Activated CD4-positive, alpha-beta T cell treated with anti-CD3 and anti-CD28 coated beads, Interleukin-2, amount 10 ng/mL, durations not matched to agents 7 days and 5 days (primary cell): ENCODE measurements around the gene CYS1. TPM values are rescaled to one million over a fixed set of nuclear protein-coding genes. Genes with fewer than 3 reads are reported as not detected.

ENCODE experiments used
- CTCF ChIA-PET: fragments of 350-600 bp; sonication (Branson Sonifier 250); formaldehyde crosslinking; loops from one replicate; lab custom pipeline; 2021; ENCODE audit warnings: antibody characterized with exemption; lab: Charles Lee
- POLR2A ChIA-PET: fragments of 350-600 bp; sonication (Branson Sonifier 250); formaldehyde crosslinking; loops from one replicate; lab custom pipeline; 2021; ENCODE audit warnings: antibody characterized with exemption; lab: Charles Lee
- DNase-seq: peaks from one replicate; pipeline ENCODE4 v3.0.0-alpha.2; 2020
- H3K27ac Mint-ChIP-seq: one replicate; pipeline ENCODE4 v1.8.0; 2021; ENCODE audit warnings: mild to moderate bottlenecking, moderate library complexity, mixed read lengths
- H3K27me3 Mint-ChIP-seq: one replicate; pipeline ENCODE4 v1.8.0; 2021; ENCODE audit warnings: mixed read lengths
- H3K36me3 Mint-ChIP-seq: one replicate; pipeline ENCODE4 v1.8.0; 2021; ENCODE audit warnings: low read depth, mixed read lengths
- H3K4me1 Mint-ChIP-seq: one replicate; pipeline ENCODE4 v1.8.0; 2021; ENCODE audit warnings: mixed read lengths
- H3K4me3 Mint-ChIP-seq: one replicate; pipeline ENCODE4 v1.8.0; 2021; ENCODE audit warnings: mild to moderate bottlenecking, moderate library complexity, mixed read lengths
- H3K9me3 Mint-ChIP-seq: one replicate; pipeline ENCODE4 v1.8.0; 2021; ENCODE audit warnings: mixed read lengths
- total RNA-seq, 2 experiments: library from RNA; stranded (reverse); gene quantifications; one replicate each; pipeline ENCODE4 v1.2.3, GENCODE V29; 2021

CYS1 gene
- total RNA-seq, 2 experiments from 2014 or later: 0.15 to 0.17 TPM

- peaks cover 10% of the 10 kb centered on the region for H3K36me3 Mint-ChIP-seq
- no peaks in the 10 kb centered on the region for H3K27me3 Mint-ChIP-seq
- ChIA-PET CTCF (interaction anchor here (1.9 kb wide), 1 partner anchor 355 kb away, joined by 6 read pairs; no protein-coding TSS in a partner anchor), POLR2A (no interaction called here)
- no peak overlapping the region for H3K27ac Mint-ChIP-seq
- no peak for DNase-seq
- H3K4me1 Mint-ChIP-seq: peaks cover 5% of the 10 kb centered on the region
- no peaks in the 10 kb centered on the region for H3K9me3 Mint-ChIP-seq
- H3K4me3 Mint-ChIP-seq: no peak overlapping the region
Observed at GRCh38 chr2:10053351-10053750, 26.9 kb downstream of the CYS1 start.

GRCh38 chr2:10052216-10052615 lies 28.0 kb downstream of the CYS1 start:
- Mint-ChIP-seq H3K36me3 (peaks cover 10% of the 10 kb centered on the region), H3K4me3 (no peak overlapping the region), H3K27ac (no peak overlapping the region), H3K27me3 (no peaks in the 10 kb centered on the region), H3K9me3 (no peaks in the 10 kb centered on the region), H3K4me1 (peaks cover 4% of the 10 kb centered on the region)
- ChIA-PET POLR2A (no interaction called here), CTCF (interaction anchor here (1.1 to 1.9 kb wide), 2 partner anchors 209 to 356 kb away, joined by 3 to 6 read pairs; partner anchors contain the start of gene TAF1B)
- no peak for DNase-seq

GRCh38 chr2:10048501-10049171 lies 31.6 kb downstream of the CYS1 start:
- Mint-ChIP-seq H3K4me3 (no peak overlapping the region), H3K4me1 (peaks cover 19% of the 10 kb centered on the region), H3K36me3 (peaks cover 16% of the 10 kb centered on the region), H3K27me3 (no peaks in the 10 kb centered on the region), H3K9me3 (no peaks in the 10 kb centered on the region), H3K27ac (no peak overlapping the region)
- peak; percentile 54 for DNase-seq
- ChIA-PET CTCF (interaction anchor here (0.5 to 4.0 kb wide), 21 partner anchors 10 to 809 kb away, joined by 3 to 18 read pairs (median 4); no protein-coding TSS in a partner anchor), POLR2A (interaction anchor here (0.7 kb wide), 2 partner anchors 64 to 229 kb away, joined by 3 to 4 read pairs; no protein-coding TSS in a partner anchor)

- peaks cover under 1% of the 10 kb centered on the region for H3K27me3 Mint-ChIP-seq
- ChIA-PET CTCF (interaction anchor here (0.6 to 4.0 kb wide), 19 partner anchors 10 to 664 kb away, joined by 3 to 18 read pairs (median 5); partner anchors contain the start of gene TAF1B), POLR2A (interaction anchor here (0.7 kb wide), 3 partner anchors 63 to 230 kb away, joined by 3 to 4 read pairs (median 4); no protein-coding TSS in a partner anchor)
- H3K9me3 Mint-ChIP-seq: no peaks in the 10 kb centered on the region
- no peak overlapping the region for H3K27ac Mint-ChIP-seq
- no peak overlapping the region for H3K4me3 Mint-ChIP-seq
- no peak for DNase-seq
- H3K4me1 Mint-ChIP-seq: peaks cover 20% of the 10 kb centered on the region
- H3K36me3 Mint-ChIP-seq: peaks cover 10% of the 10 kb centered on the region
Observed at GRCh38 chr2:10047616-10048500, 32.4 kb downstream of the CYS1 start.

- no peak for DNase-seq
- Mint-ChIP-seq H3K27ac (no peak overlapping the region), H3K27me3 (peaks cover 9% of the 10 kb centered on the region), H3K9me3 (no peaks in the 10 kb centered on the region), H3K4me1 (peaks cover 26% of the 10 kb centered on the region), H3K36me3 (peaks cover 7% of the 10 kb centered on the region), H3K4me3 (no peak overlapping the region)
- ChIA-PET POLR2A (interaction anchor here (0.7 kb wide), 1 partner anchor 63 kb away, joined by 4 read pairs; no protein-coding TSS in a partner anchor), CTCF (interaction anchor here (0.8 to 4.0 kb wide), 7 partner anchors 11 to 388 kb away, joined by 3 to 18 read pairs (median 6); partner anchors contain the start of gene TAF1B)
Observed at GRCh38 chr2:10046931-10047330, 33.3 kb downstream of the CYS1 start.

- no peak overlapping the region for H3K27ac Mint-ChIP-seq
- ChIA-PET CTCF (interaction anchor here (1.6 to 4.0 kb wide), 4 partner anchors 61 to 245 kb away, joined by 3 to 18 read pairs (median 13); no protein-coding TSS in a partner anchor), POLR2A (no interaction called here)
- peaks cover 30% of the 10 kb centered on the region for H3K4me1 Mint-ChIP-seq
- peaks cover 19% of the 10 kb centered on the region for H3K27me3 Mint-ChIP-seq
- H3K36me3 Mint-ChIP-seq: peaks cover 7% of the 10 kb centered on the region
- H3K4me3 Mint-ChIP-seq: peak overlapping the region; percentile 24
- no peak for DNase-seq
- no peaks in the 10 kb centered on the region for H3K9me3 Mint-ChIP-seq
Observed at GRCh38 chr2:10045561-10046355, 34.5 kb downstream of the CYS1 start.

- peaks cover 7% of the 10 kb centered on the region for H3K36me3 Mint-ChIP-seq
- ChIA-PET CTCF (interaction anchor here (0.6 to 2.6 kb wide), 7 partner anchors 12 to 308 kb away, joined by 3 to 9 read pairs (median 4); no protein-coding TSS in a partner anchor), POLR2A (interaction anchor here (0.6 kb wide), 1 partner anchor 307 kb away, joined by 3 read pairs; no protein-coding TSS in a partner anchor)
- peak overlapping the region; percentile 82 for H3K27ac Mint-ChIP-seq
- peak overlapping the region; percentile 66 for H3K4me3 Mint-ChIP-seq
- DNase-seq: peak; percentile 91
- peaks cover 31% of the 10 kb centered on the region for H3K4me1 Mint-ChIP-seq
- no peaks in the 10 kb centered on the region for H3K9me3 Mint-ChIP-seq
- peaks cover 30% of the 10 kb centered on the region for H3K27me3 Mint-ChIP-seq
Observed at GRCh38 chr2:10043906-10044601, 36.2 kb downstream of the CYS1 start.

- Mint-ChIP-seq H3K36me3 (peaks cover 7% of the 10 kb centered on the region), H3K27ac (peak within 1 kb of the TSS; percentile 92), H3K27me3 (peaks cover 34% of the 10 kb centered on the region), H3K4me1 (peaks cover 31% of the 10 kb centered on the region), H3K4me3 (peak within 1 kb of the TSS; percentile 75), H3K9me3 (no peaks in the 10 kb centered on the region)
- peak; percentile 82 for DNase-seq
- POLR2A ChIA-PET: no interaction called here
- CTCF ChIA-PET: interaction anchor here (1.0 to 2.6 kb wide), 6 partner anchors 12 to 247 kb away, joined by 3 to 9 read pairs (median 4); no protein-coding TSS in a partner anchor
Observed at GRCh38 chr2:10043256-10043905, 36.8 kb downstream of the CYS1 start, which contains the start of gene KLF11. KLF11 (plus strand) TSS chr2:10043550; CDS start chr2:10043717, 167 bp downstream.

- Mint-ChIP-seq H3K27me3 (peaks cover 34% of the 10 kb centered on the region), H3K4me1 (peaks cover 31% of the 10 kb centered on the region), H3K36me3 (peaks cover 7% of the 10 kb centered on the region), H3K9me3 (no peaks in the 10 kb centered on the region), H3K27ac (peak overlapping the region; percentile 92), H3K4me3 (peak overlapping the region; percentile 75)
- ChIA-PET CTCF (interaction anchor here (1.1 to 1.7 kb wide), 3 partner anchors 13 to 24 kb away, joined by 3 to 9 read pairs (median 3); no protein-coding TSS in a partner anchor), POLR2A (no interaction called here)
- DNase-seq: peak; percentile 21
Observed at GRCh38 chr2:10042301-10043161, 37.7 kb downstream of the CYS1 start.

- peaks cover 31% of the 10 kb centered on the region for H3K4me1 Mint-ChIP-seq
- H3K9me3 Mint-ChIP-seq: no peaks in the 10 kb centered on the region
- peaks cover 7% of the 10 kb centered on the region for H3K36me3 Mint-ChIP-seq
- CTCF ChIA-PET: interaction anchor here (1.4 kb wide), 1 partner anchor 13 kb away, joined by 3 read pairs; no protein-coding TSS in a partner anchor
- peak overlapping the region; percentile 76 for H3K27ac Mint-ChIP-seq
- POLR2A ChIA-PET: no interaction called here
- DNase-seq: no peak
- peaks cover 34% of the 10 kb centered on the region for H3K27me3 Mint-ChIP-seq
- H3K4me3 Mint-ChIP-seq: no peak overlapping the region
Observed at GRCh38 chr2:10041711-10042110, 38.5 kb downstream of the CYS1 start.
